Urinary bladder (tissue), 4 donors: ENCODE results near the gene HIRA. TPM values are rescaled to one million over a fixed set of nuclear protein-coding genes. Genes with fewer than 3 reads are reported as not detected.

Source experiments
- DNase-seq: peaks from one replicate; pipeline ENCODE4 v3.0.0-alpha.2; 2015; ENCODE audit errors: extremely low spot score
- H3K27ac ChIP-seq: one replicate; pipeline ENCODE4 v1.5.1; 2013; ENCODE audit warnings: low read depth, mild to moderate bottlenecking, moderate library complexity
- H3K36me3 ChIP-seq: one replicate; pipeline ENCODE4 v1.6.1; 2013; ENCODE audit warnings: mild to moderate bottlenecking, moderate library complexity; ENCODE audit not compliant: insufficient read depth
- H3K4me1 ChIP-seq: one replicate; pipeline ENCODE4 v1.6.1; 2013; ENCODE audit warnings: mild to moderate bottlenecking, moderate library complexity; ENCODE audit not compliant: insufficient read depth
- H3K4me3 ChIP-seq: one replicate; pipeline ENCODE4 v1.5.1; 2013; ENCODE audit warnings: low read depth, low read length
- WGBS: extraction: QIAGEN DNeasy Blood & Tissue Kit; methylation state at CpG from one replicate; pipeline ENCODE4 v1.1.7; 2013; 5-methylcytosine and 5-hydroxymethylcytosine counted together
- polyA plus RNA-seq: library from polyadenylated mRNA; stranded (reverse); fragments of 200-250 nt; gene quantifications from one replicate; pipeline ENCODE4 v1.2.3, GENCODE V29; 2013
- total RNA-seq: library from RNA; depleted of rRNA; stranded (reverse); fragments of >200 nt; gene quantifications from one replicate; pipeline ENCODE4 v1.2.3, GENCODE V29; 2014
- donor health status: healthy with polysubstance abuse.
- donor health status: healthy.

HIRA gene
- total and polyA plus RNA-seq, 2 donors = 8.7 to 21.9 TPM

DNA sequence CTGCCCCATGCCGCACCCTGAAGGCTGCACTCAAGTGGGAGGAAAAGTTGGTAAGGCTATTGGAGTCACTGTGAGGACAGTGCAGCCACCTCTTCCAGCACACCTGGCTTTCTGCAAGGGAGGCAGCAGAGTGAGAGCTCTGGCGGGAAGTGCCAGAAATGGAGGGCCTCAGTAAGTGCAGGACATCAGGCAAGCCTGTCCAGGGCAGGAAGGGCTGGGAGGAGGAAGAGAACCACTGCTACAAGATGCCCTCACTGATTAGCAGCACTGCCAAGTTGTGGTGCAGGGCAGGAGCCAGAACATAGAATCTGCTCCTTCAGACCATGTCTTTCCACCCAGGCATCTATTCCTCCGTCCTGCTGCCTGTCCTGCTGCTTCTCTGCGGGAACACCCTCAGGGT, 78.8 kb downstream of the HIRA start:
- H3K36me3 ChIP-seq = peaks cover 6% of the 10 kb centered on the region
- H3K4me1 ChIP-seq = no peaks in the 10 kb centered on the region
- 95% methylated on average over 4 of the region's 4 CpGs for WGBS
- no peak overlapping the region for H3K4me3 ChIP-seq
- DNase-seq = no peak
- H3K27ac ChIP-seq = no peak overlapping the region

DNA sequence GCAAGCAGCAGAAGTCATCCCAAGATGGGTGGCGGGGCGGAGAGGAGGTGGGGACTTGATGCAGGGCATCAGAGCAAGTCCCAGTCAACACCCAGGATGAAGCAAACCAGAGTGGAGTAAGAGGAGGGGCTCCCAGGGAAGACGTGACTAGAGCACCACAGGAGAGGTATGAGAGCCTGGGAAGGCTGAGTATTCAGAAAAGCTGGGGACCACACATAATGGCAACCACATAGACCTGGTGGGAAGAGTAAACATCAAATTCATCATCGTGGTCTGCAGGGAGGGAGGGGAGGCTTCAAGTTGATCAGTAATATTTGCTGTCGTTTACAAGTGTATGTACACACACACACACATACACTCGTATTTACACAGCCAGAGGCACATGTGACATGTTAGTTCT, 79.3 kb downstream of the HIRA start:
- no peak for DNase-seq

DNA sequence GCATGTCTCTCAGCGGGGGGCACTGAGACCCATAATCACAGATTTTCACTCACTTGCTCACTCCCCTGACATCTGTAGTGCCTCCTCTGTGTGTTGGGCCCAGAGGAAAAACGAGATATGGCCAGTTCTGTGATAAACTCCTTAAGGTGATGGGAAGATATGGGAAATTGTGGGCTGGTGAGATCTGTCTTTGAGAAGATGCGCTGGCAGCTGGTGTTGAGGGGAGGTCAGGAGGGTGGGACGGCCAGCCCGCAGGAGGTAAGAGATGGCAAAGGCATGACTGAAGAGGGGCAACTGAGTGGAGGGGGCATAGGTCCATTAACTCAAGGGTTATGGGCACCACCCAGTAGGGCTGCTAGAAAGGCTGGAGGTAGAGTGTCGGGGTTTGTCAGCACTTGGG, 79.9 kb downstream of the HIRA start:
- WGBS = 95% methylated on average over 6 of the region's 6 CpGs
- Histone ChIP-seq H3K27ac (no peak overlapping the region), H3K4me1 (no peaks in the 10 kb centered on the region), H3K36me3 (peaks cover 8% of the 10 kb centered on the region), H3K4me3 (no peak overlapping the region)
- DNase-seq = no peak

More for the DNA sequence above, 79.3 kb downstream of the HIRA start:
- no peak overlapping the region for H3K4me3 ChIP-seq
- no peak overlapping the region for H3K27ac ChIP-seq
- H3K36me3 ChIP-seq = peaks cover 8% of the 10 kb centered on the region
- no peaks in the 10 kb centered on the region for H3K4me1 ChIP-seq
- 92% methylated on average over 6 of the region's 6 CpGs for WGBS

GRCh38 chr22:19350947-19351346, 80.6 kb downstream of the HIRA start:
- Histone ChIP-seq H3K36me3 (peaks cover 8% of the 10 kb centered on the region), H3K4me3 (no peak overlapping the region), H3K4me1 (no peaks in the 10 kb centered on the region), H3K27ac (no peak overlapping the region)
- no peak for DNase-seq
- WGBS = 96% methylated on average over 9 of the region's 9 CpGs

DNA sequence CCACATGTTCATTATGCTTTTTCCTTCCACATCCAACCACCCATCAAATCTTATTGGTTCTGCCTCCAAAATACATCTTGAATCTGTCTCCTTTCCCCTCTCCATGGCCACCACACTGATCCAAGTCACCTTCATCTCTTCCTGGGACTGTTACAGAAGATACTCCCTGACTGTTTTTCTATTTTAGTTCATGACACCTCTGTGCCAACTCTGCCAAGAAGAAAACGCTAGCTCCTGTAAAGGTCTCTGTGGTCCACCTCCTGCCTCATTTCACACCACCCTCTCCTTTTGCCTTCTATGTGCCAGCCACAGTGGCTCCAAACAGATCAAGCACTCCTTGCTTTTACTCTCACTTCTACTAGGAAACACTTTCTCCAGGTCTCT, 81.1 kb downstream of the HIRA start:
- H3K4me3 ChIP-seq = no peak overlapping the region
- no peak overlapping the region for H3K27ac ChIP-seq
- 97% methylated on average over 1 of the region's 1 CpG for WGBS
- no peak for DNase-seq
- H3K4me1 ChIP-seq = no peaks in the 10 kb centered on the region
- peaks cover 8% of the 10 kb centered on the region for H3K36me3 ChIP-seq

DNA sequence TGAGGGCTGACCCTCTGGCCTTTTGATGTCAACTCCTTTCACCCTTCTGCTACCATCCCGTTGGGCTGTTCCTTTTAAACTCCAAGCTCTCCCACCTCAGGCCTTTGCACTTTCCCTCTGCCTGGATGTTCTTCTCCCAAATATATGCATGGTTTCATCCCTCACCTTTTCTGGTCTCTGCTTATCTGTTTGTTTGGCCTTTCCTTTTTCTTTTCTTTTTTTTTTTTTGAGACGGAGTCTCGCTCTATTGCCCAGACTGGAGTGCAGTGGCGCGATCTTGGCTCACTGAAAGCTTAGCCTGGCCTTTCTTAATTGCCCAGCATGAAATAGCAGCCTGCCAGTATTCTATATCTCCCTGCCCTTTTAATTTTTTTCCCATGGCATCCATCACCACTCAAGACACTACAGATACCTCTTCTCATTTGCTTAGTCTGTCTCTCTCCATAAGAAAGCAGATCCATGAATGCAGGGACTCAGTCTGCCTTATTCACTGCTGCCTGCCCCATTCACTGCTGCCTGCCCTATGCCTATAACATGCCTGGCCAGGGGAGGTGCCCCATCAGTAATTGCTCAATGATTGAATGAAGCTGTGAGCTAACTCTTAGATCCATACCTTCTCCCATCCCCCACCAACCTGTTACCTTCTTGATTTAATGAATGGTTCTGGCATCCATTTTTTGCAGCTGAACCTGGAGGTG, 81.6 kb downstream of the HIRA start:
- WGBS = 95% methylated on average over 5 of the region's 5 CpGs
- Histone ChIP-seq H3K4me3 (no peak overlapping the region), H3K36me3 (peaks cover 8% of the 10 kb centered on the region), H3K27ac (no peak overlapping the region), H3K4me1 (no peaks in the 10 kb centered on the region)
- no peak for DNase-seq

DNA sequence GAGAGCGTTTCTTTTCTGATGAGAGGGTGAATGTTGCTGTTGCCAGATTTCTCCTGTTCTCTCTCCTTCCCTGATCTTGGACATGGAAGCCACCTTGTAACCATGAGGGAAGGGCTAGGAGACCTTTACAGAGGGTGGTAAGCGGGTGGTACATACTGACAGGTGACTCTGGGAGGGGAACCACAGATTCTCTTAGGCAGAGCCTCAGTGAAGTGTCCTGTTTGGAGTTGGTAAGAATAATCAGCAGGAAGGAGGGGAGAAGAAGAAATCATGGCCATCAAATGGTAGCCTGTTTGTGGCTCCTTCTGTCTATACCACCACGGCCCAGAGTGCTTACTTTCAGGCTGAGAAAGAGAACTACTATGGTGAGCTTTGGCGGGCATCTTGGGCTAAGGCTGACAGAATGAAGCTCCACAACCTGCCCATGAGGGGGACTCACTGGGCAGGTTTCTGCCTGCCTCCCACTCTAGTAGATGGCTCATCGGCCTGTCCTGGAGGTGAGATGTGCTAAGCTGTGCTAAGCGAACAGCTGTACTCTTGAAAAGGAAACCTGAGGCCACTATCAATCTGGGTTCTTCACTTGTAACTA, 84.8 kb downstream of the HIRA start:
- Histone ChIP-seq H3K4me1 (no peaks in the 10 kb centered on the region), H3K36me3 (peaks cover 11% of the 10 kb centered on the region), H3K27ac (no peak overlapping the region), H3K4me3 (no peak overlapping the region)
- WGBS = 99% methylated on average over 6 of the region's 6 CpGs
- no peak for DNase-seq

GRCh38 chr22:19344420-19344819, 87.1 kb downstream of the HIRA start:
- 89% methylated on average over 1 of the region's 1 CpG for WGBS
- H3K27ac ChIP-seq = no peak overlapping the region
- no peaks in the 10 kb centered on the region for H3K4me1 ChIP-seq
- DNase-seq = no peak
- peaks cover 5% of the 10 kb centered on the region for H3K36me3 ChIP-seq
- no peak overlapping the region for H3K4me3 ChIP-seq

DNA sequence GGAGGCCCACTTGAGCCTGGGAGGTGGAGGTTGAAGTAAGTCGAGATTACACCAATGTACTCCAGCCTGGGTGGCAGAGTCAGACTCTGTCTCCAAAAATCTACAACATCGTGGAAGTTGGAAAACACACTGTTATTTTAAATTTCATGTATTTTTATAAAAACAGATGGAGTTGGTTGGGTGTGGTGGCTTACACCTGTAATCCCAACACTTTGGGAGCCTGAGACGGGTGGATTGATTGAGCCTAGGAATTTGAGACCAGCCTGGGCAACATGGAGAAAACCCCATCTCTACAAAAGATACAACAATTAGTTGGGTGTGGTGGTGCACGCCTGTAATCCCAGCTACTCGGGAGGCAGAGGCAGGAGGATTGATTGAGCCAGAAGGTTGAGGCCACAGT, 88.1 kb downstream of the HIRA start:
- H3K4me3 ChIP-seq = no peak overlapping the region
- H3K27ac ChIP-seq = no peak overlapping the region
- no peak for DNase-seq
- H3K36me3 ChIP-seq = peaks cover 5% of the 10 kb centered on the region
- H3K4me1 ChIP-seq = no peaks in the 10 kb centered on the region
- WGBS = 96% methylated on average over 5 of the region's 5 CpGs

GRCh38 chr22:19341500-19341899, 90.0 kb downstream of the HIRA start:
- no peak overlapping the region for H3K27ac ChIP-seq
- DNase-seq = no peak
- H3K36me3 ChIP-seq = peaks cover 3% of the 10 kb centered on the region
- 95% methylated on average over 3 of the region's 3 CpGs for WGBS
- no peaks in the 10 kb centered on the region for H3K4me1 ChIP-seq
- H3K4me3 ChIP-seq = no peak overlapping the region

DNA sequence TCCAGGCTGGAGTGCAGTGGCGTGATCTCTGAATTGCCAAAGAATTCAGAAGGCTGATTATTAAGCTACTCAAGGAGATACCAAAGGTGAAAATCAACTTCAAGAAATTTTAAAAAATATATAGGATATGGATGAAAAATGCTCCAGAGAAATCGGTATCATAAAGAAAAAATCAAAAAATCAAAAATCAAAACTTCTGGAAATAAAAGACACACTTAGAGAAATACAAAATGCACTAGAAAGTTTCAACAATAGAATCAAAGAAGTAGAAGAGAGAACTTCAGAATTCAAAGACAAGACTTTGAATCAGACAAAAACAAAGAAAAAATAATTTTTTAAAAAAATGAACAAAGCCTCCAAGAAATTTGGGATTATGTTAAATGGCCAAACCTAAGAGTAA, 94.4 kb downstream of the HIRA start:
- Histone ChIP-seq H3K36me3 (peaks cover 3% of the 10 kb centered on the region), H3K4me3 (no peak overlapping the region), H3K4me1 (no peaks in the 10 kb centered on the region), H3K27ac (no peak overlapping the region)
- WGBS = 98% methylated on average over 2 of the region's 2 CpGs
- DNase-seq = no peak

DNA sequence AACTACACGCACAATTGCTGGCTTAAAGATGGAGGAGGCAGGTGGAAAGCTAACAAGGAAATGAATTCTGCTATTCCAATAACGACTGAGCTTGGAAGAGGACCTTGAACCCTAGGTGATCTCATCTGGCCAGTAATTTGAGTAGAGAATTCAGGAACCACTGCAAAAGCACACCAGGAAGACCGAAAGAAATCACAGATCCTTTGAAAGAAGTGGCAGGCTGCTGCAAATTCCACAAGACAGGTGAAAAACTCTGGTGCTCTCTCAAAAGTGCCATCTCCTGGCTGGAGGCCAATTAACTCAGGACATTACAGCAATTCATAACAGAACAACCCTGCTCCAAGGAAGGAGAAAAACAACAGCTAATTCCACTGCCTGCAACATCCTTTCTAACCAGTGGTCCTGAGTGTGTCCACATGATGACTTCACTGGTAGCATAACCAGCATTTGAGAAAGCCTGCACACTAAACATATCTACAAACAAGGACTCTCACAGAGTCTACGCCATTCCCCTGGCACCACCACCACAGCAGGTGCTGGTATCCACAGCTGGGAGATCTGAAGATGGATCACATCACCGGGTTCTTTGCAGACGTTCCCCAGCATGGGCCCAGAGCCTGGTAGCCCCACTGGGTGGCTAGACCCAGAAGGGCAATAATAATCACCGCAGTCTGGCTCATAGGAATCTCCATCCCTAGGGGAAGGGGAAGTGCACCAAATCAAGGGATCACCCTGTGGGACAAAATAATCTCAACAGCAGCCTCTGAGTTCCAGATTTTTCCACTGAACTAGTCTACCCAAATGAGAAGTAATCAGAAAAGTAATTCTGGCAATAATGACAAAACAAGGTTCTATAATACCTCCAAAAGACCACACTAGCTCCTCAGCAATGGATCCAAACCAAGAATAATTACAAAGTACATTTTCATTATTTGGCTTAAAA, 95.1 kb downstream of the HIRA start:
- Histone ChIP-seq H3K4me1 (no peaks in the 10 kb centered on the region), H3K27ac (no peak overlapping the region), H3K4me3 (no peak overlapping the region), H3K36me3 (peaks cover 6% of the 10 kb centered on the region)
- 97% methylated on average over 7 of the region's 7 CpGs for WGBS
- DNase-seq = no peak

GRCh38 chr22:19331975-19332374, 99.6 kb downstream of the HIRA start:
- Histone ChIP-seq H3K4me3 (no peak overlapping the region), H3K27ac (no peak overlapping the region), H3K4me1 (no peaks in the 10 kb centered on the region), H3K36me3 (peaks cover 12% of the 10 kb centered on the region)
- DNase-seq = no peak
- WGBS = 94% methylated on average over 5 of the region's 5 CpGs

GRCh38 chr22:19331474-19331873, 100.1 kb downstream of the HIRA start:
- H3K36me3 ChIP-seq = peaks cover 12% of the 10 kb centered on the region
- DNase-seq = no peak
- WGBS = 95% methylated on average over 7 of the region's 7 CpGs
- no peaks in the 10 kb centered on the region for H3K4me1 ChIP-seq
- H3K27ac ChIP-seq = no peak overlapping the region
- H3K4me3 ChIP-seq = no peak overlapping the region
